ENCODE data around the gene DOCK4.

DOCK4 gene

GRCh38 chr7:112214268-112214667, 8.1 kb upstream of the DOCK4 start:
- DNase-seq, result no peak

GRCh38 chr7:112213735-112214134, 7.5 kb upstream of the DOCK4 start:
- no peak for DNase-seq

GRCh38 chr7:112212571-112212970, 6.4 kb upstream of the DOCK4 start:
- DNase-seq, result no peak

- no peak for DNase-seq
Measured at GRCh38 chr7:112211348-112211907, 5.2 kb upstream of the DOCK4 start.

- no peak for DNase-seq
Measured at GRCh38 chr7:112207765-112208164, 1.6 kb upstream of the DOCK4 start.

- DNase-seq, result peak in 1 of 2 donors; percentile 19
Measured at GRCh38 chr7:112206991-112207592, 893 bp upstream of the DOCK4 start.

GRCh38 chr7:112205343-112206237, 609 bp downstream of the DOCK4 start:
- peak; percentile 16 to 45 for DNase-seq

- peak in 1 of 2 donors; percentile 20 for DNase-seq
Measured at GRCh38 chr7:112204499-112205342, 1.5 kb downstream of the DOCK4 start.

- DNase-seq, result no peak
Measured at GRCh38 chr7:112203365-112203739, 2.8 kb downstream of the DOCK4 start.

- peak; percentile 20 to 23 for DNase-seq
Measured at GRCh38 chr7:112202816-112203215, 3.4 kb downstream of the DOCK4 start.

- no peak for DNase-seq
Measured at GRCh38 chr7:112201839-112202238, 4.4 kb downstream of the DOCK4 start.

- DNase-seq, result no peak
Measured at GRCh38 chr7:112201411-112201810, 4.8 kb downstream of the DOCK4 start.

GRCh38 chr7:112199672-112200071, 6.5 kb downstream of the DOCK4 start:
- DNase-seq, result no peak

- no peak for DNase-seq
Measured at GRCh38 chr7:112199035-112199655, 7.1 kb downstream of the DOCK4 start.

- no peak for DNase-seq
Measured at GRCh38 chr7:112197322-112197721, 8.9 kb downstream of the DOCK4 start.

- no peak for DNase-seq
Measured at GRCh38 chr7:112195717-112196116, 10.5 kb downstream of the DOCK4 start.

- no peak for DNase-seq
Measured at GRCh38 chr7:112193915-112194502, 12.2 kb downstream of the DOCK4 start.

GRCh38 chr7:112192236-112193154, 13.7 kb downstream of the DOCK4 start:
- DNase-seq, result no peak

GRCh38 chr7:112190120-112190519, 16.1 kb downstream of the DOCK4 start:
- no peak for DNase-seq

- DNase-seq, result no peak
Measured at GRCh38 chr7:112189691-112190090, 16.5 kb downstream of the DOCK4 start.

- no peak for DNase-seq
Measured at GRCh38 chr7:112188257-112188656, 17.9 kb downstream of the DOCK4 start.
